Loucy (cell line): ENCODE measurements around the gene TMIGD1.

ENCODE experiments used
- H2AFZ ChIP-seq: fragments of 200-600 bp; sonication (generic); 2 replicates; pipeline ENCODE4 v1.6.0; 2016; ENCODE audit warnings: antibody characterized with exemption, mild to moderate bottlenecking, low read length, moderate library complexity
- H3F3A ChIP-seq: fragments of 200-600 bp; 2 replicates; pipeline ENCODE4 v1.6.0; 2016; ENCODE audit warnings: antibody characterized with exemption, low read depth, mild to moderate bottlenecking
- H3K27me3 ChIP-seq: fragments of 200-600 bp; sonication (generic); 2 replicates; pipeline ENCODE4 v1.6.1; 2014; ENCODE audit warnings: low read length, mild to moderate bottlenecking; ENCODE audit not compliant: insufficient read depth, poor library complexity, severe bottlenecking
- H3K36me3 ChIP-seq: fragments of 200-600 bp; sonication (generic); 2 replicates; pipeline ENCODE4 v1.6.1; 2016; ENCODE audit warnings: low read length; ENCODE audit not compliant: insufficient read depth
- H3K4me1 ChIP-seq: fragments of 200-600 bp; sonication (generic); 2 replicates; pipeline ENCODE4 v1.5.1; 2014; ENCODE audit warnings: low read length, mild to moderate bottlenecking; ENCODE audit not compliant: insufficient read depth, poor library complexity, severe bottlenecking
- H3K4me2 ChIP-seq: fragments of 200-600 bp; sonication (generic); 2 replicates; pipeline ENCODE4 v1.6.0; 2014; ENCODE audit warnings: antibody characterized with exemption, low read length, low read depth, mild to moderate bottlenecking; ENCODE audit not compliant: poor library complexity, severe bottlenecking
- H3K4me3 ChIP-seq: fragments of 200-600 bp; sonication (generic); 2 replicates; pipeline ENCODE4 v1.5.1; 2014; ENCODE audit warnings: low read length, mild to moderate bottlenecking, mixed read lengths; ENCODE audit not compliant: poor library complexity, severe bottlenecking
- H3K79me2 ChIP-seq: fragments of 200-600 bp; sonication (generic); 2 replicates; pipeline ENCODE4 v1.6.1; 2014; ENCODE audit warnings: low read length; ENCODE audit not compliant: insufficient read depth
- H3K9ac ChIP-seq: fragments of 200-600 bp; sonication (generic); 2 replicates; pipeline ENCODE4 v1.6.0; 2014; ENCODE audit warnings: mild to moderate bottlenecking, low read depth, low read length, moderate library complexity; ENCODE audit not compliant: poor library complexity, severe bottlenecking
- H3K9me2 ChIP-seq: fragments of 200-600 bp; sonication (generic); replicated peaks from 2 replicates; pipeline ENCODE4 v1.6.1; 2016; ENCODE audit warnings: low read depth, low read length, mixed read lengths
- H3K9me3 ChIP-seq: fragments of 200-600 bp; sonication (generic); 2 replicates; pipeline ENCODE4 v1.6.1; 2014; ENCODE audit warnings: mild to moderate bottlenecking, antibody characterized with exemption, low read length, low read depth; ENCODE audit not compliant: insufficient read depth
- H4K20me1 ChIP-seq: fragments of 200-600 bp; sonication (generic); 2 replicates; pipeline ENCODE4 v1.6.0; 2014; ENCODE audit warnings: antibody characterized with exemption, low read length, mild to moderate bottlenecking; ENCODE audit not compliant: insufficient read depth, poor library complexity, severe bottlenecking
- EZH2phosphoT487 ChIP-seq: fragments of 200-600 bp; IDR thresholded peaks from 2 replicates; pipeline ENCODE4 v1.6.1; 2018; ENCODE audit warnings: antibody characterized with exemption, mild to moderate bottlenecking, moderate library complexity, borderline replicate concordance
- TF ChIP-seq, protein P1 (sequence below): fragments of 200-600 bp; sonication (generic); conservative IDR thresholded peaks from 2 replicates; pipeline ENCODE4 v1.5.1; 2014; ENCODE audit warnings: mild to moderate bottlenecking, antibody characterized with exemption, low read length

The TMIGD1 gene

DNA sequence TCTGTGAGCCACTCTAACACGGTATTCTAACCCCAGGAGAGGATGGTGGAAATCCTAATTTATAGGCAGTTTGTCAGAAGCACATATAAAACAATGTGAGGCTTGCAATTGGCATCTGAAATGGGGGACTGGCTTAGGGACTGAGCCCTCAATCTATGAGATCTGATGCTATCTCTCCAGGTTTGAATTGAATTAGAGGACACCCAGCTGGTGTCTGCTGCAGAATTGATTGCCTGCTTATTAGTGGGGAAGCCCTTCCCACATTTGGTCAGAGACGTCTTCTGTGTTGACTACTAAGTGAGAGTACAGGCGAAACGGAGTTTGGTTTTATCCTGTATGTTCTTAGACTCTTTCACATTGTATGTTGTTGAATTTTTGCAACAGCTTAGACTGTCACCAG lies 13.6 kb upstream of the TMIGD1 start:
- H4K20me1 ChIP-seq = no peaks in the 10 kb centered on the region
- no peaks in the 10 kb centered on the region for H3F3A ChIP-seq
- H3K27me3 ChIP-seq = no peaks in the 10 kb centered on the region
- TF ChIP-seq, protein P1, sequence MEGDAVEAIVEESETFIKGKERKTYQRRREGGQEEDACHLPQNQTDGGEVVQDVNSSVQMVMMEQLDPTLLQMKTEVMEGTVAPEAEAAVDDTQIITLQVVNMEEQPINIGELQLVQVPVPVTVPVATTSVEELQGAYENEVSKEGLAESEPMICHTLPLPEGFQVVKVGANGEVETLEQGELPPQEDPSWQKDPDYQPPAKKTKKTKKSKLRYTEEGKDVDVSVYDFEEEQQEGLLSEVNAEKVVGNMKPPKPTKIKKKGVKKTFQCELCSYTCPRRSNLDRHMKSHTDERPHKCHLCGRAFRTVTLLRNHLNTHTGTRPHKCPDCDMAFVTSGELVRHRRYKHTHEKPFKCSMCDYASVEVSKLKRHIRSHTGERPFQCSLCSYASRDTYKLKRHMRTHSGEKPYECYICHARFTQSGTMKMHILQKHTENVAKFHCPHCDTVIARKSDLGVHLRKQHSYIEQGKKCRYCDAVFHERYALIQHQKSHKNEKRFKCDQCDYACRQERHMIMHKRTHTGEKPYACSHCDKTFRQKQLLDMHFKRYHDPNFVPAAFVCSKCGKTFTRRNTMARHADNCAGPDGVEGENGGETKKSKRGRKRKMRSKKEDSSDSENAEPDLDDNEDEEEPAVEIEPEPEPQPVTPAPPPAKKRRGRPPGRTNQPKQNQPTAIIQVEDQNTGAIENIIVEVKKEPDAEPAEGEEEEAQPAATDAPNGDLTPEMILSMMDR = no peak
- no peak for TF ChIP-seq EZH2phosphoT487
- H3K4me3 ChIP-seq = no peak overlapping the region
- no peaks in the 10 kb centered on the region for H3K9me2 ChIP-seq
- no peak overlapping the region for H3K4me2 ChIP-seq
- no peak overlapping the region for H3K9ac ChIP-seq
- H3K9me3 ChIP-seq = no peaks in the 10 kb centered on the region
- no peak overlapping the region for H2AFZ ChIP-seq
- no peaks in the 10 kb centered on the region for H3K79me2 ChIP-seq
- no peaks in the 10 kb centered on the region for H3K36me3 ChIP-seq
- no peaks in the 10 kb centered on the region for H3K4me1 ChIP-seq

DNA sequence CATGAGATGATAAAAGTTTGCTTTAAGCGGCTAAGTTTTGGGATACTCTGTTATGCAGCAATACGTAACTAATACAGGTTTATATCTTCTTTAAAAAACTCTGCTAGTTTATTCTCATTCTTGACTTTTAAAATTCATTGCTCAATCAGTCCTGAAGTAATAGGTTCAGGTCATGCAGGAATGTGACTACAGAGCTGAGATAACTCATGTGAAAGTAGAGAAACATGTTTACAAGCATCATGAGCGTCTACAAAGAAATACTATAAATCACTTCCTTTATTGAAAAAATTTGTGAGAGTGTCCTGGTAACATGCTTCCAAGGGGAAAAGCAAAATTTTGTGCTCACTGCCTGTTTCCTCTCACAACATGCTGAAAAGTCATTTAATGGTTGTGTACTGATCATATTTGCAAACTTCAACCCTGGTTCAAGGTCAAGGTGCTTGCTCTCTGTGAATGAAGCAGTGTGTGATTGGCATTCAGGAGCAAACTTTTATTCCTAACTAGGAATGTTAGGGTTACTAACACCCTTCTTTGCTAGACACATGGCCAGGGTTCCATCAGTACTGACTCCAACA lies 12.5 kb upstream of the TMIGD1 start:
- Histone ChIP-seq H3K27me3 (no peaks in the 10 kb centered on the region), H3K9me3 (no peaks in the 10 kb centered on the region), H2AFZ (no peak overlapping the region), H3K9me2 (no peaks in the 10 kb centered on the region), H3K4me1 (no peaks in the 10 kb centered on the region), H3K4me2 (no peak overlapping the region), H3K79me2 (no peaks in the 10 kb centered on the region), H4K20me1 (no peaks in the 10 kb centered on the region), H3K36me3 (no peaks in the 10 kb centered on the region), H3K4me3 (no peak overlapping the region), H3K9ac (no peak overlapping the region), H3F3A (no peaks in the 10 kb centered on the region)
- TF ChIP-seq EZH2phosphoT487 = no peak
- TF ChIP-seq, protein P1 = no peak

DNA sequence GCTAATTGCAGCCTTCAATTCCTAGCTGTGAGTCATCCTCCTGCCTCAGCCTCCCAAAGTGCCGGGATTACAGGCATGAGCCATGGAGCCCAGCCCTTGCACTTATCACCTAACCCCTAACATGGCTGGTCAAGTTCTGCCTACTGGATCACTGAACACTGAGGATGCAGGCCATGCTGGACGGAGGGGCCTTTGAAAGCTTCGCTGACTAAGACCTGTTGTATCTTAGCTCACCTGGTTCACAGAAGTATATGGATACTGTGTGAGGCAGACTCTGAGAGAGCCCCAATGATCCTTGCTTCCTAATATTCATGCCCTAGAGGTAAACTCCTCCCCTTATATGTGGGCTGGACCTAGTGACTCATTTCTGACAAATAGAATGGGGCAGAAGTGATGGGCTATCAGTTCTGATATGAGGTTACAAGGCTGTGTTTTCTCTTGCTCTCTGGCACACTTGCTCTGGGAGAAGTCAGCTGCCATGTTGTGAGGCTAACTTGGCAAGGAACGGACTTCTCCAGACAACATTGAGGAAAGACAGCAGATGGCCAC lies 11.7 kb upstream of the TMIGD1 start:
- H3K27me3 ChIP-seq = no peaks in the 10 kb centered on the region
- H3F3A ChIP-seq = no peaks in the 10 kb centered on the region
- H2AFZ ChIP-seq = no peak overlapping the region
- no peak overlapping the region for H3K9ac ChIP-seq
- no peaks in the 10 kb centered on the region for H3K79me2 ChIP-seq
- H4K20me1 ChIP-seq = no peaks in the 10 kb centered on the region
- no peak for TF ChIP-seq EZH2phosphoT487
- TF ChIP-seq, protein P1 = no peak
- H3K9me2 ChIP-seq = no peaks in the 10 kb centered on the region
- no peak overlapping the region for H3K4me3 ChIP-seq
- no peak overlapping the region for H3K4me2 ChIP-seq
- no peaks in the 10 kb centered on the region for H3K4me1 ChIP-seq
- no peaks in the 10 kb centered on the region for H3K9me3 ChIP-seq
- no peaks in the 10 kb centered on the region for H3K36me3 ChIP-seq
